IPS-15b (cell line): ENCODE measurements around the gene SALL1.
A peak's percentile ranks its signal among the peaks of the same experiment; 100 is the strongest.

Source experiments
- H3K27me3 ChIP-seq: one replicate; pipeline ENCODE4 v1.6.1; 2013; ENCODE audit warnings: low read length; ENCODE audit not compliant: control insufficient read depth, insufficient read depth
- H3K36me3 ChIP-seq: one replicate; pipeline ENCODE4 v1.6.1; 2013; ENCODE audit warnings: low read length; ENCODE audit not compliant: control insufficient read depth, insufficient read depth
- H3K4me1 ChIP-seq: one replicate; pipeline ENCODE4 v1.6.1; 2013; ENCODE audit warnings: mild to moderate bottlenecking, low read length; ENCODE audit not compliant: control insufficient read depth, insufficient read depth
- H3K4me3 ChIP-seq: one replicate; pipeline ENCODE4 v1.5.1; 2013; ENCODE audit warnings: low read depth, low read length
- H3K9ac ChIP-seq: one replicate; pipeline ENCODE4 v1.6.1; 2013; ENCODE audit warnings: low read depth, mild to moderate bottlenecking, low read length
- H3K9me3 ChIP-seq: one replicate; pipeline ENCODE4 v1.6.1; 2013; ENCODE audit warnings: mild to moderate bottlenecking, low read length; ENCODE audit not compliant: control insufficient read depth, insufficient read depth

The SALL1 gene

DNA sequence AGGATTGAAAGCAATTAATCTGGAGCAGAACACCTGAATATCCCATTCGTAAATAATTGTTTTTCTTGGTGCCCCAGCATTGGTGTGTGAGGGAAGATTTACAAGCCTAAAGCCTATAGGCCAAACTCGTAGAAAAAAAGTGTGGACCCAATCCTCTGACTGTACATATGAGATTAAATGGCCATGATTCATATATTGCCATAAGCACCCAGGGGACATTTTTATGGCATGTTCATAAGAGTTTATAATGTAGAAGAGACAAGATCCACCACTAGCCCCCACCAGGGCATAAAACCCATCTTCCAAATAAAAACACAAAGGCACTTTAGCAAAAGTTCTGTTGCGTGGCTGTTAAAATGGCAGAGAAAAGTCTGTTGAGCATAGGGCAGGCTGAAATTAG is 15.5 kb upstream of the SALL1 start:
- Histone ChIP-seq H3K4me3 (no peak overlapping the region), H3K9ac (no peak overlapping the region), H3K4me1 (no peaks in the 10 kb centered on the region), H3K9me3 (peaks cover 4% of the 10 kb centered on the region), H3K27me3 (no peaks in the 10 kb centered on the region), H3K36me3 (no peaks in the 10 kb centered on the region)

DNA sequence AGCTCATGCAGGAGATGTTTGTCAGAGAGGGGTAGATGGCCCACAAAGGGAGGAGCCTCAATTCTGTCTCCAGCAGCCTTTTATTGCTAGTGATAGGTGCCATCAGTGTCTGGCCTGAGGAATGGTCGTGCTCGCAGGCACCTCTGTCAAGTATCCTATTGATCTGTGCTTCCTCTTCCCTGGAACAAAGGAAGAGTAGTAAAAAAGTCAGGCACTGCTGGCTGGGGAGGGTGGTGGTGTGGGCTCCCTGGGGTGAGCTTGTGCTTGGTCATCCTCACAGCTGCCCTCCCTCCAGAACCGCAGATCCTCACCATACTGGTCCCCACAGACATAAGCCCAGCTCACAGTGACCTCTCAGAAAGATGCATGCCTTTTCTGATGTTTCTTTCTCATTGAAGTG is 15.0 kb upstream of the SALL1 start:
- Histone ChIP-seq H3K27me3 (no peaks in the 10 kb centered on the region), H3K9me3 (peaks cover 2% of the 10 kb centered on the region), H3K4me3 (no peak overlapping the region), H3K9ac (no peak overlapping the region), H3K4me1 (no peaks in the 10 kb centered on the region), H3K36me3 (no peaks in the 10 kb centered on the region)

DNA sequence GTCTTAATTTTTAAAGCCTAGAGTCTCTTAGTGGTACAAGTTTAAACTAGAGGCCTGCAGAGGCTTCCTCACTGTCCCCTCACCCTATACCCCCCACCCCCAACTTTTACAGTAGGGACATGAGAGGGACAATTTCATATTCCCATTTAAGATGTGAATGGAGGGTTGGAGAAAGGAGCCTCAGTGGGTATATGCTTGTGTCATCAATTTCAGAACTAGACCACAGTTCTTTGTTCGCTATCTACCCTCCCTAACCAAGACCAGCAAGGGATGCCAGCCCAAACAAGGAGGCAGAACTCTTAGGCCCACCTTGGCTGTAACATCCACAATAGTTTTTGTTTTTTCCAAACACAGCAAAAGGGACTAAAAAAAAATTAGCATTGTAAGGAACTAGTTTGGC is 14.0 kb upstream of the SALL1 start:
- Histone ChIP-seq H3K4me3 (no peak overlapping the region), H3K9ac (no peak overlapping the region), H3K9me3 (no peaks in the 10 kb centered on the region), H3K4me1 (no peaks in the 10 kb centered on the region), H3K27me3 (no peaks in the 10 kb centered on the region), H3K36me3 (no peaks in the 10 kb centered on the region)

DNA sequence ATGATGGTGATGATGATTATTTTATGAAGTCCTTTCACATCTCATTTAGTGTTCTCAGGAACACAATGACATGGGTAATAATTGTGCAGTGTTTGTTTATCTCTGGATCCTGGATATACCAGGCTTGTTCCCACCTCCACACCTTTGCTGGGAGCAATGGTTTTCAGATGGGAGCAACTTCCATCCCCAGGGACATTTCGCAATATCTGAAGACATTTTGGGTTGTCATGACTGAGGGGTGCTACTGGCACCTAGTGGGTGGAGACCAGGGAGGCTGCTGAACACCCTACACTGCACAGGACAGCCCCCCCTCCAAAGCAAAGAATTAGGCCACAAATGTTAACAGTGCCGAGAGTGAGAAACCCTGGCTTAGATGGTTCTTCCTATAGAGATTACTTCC is 13.5 kb upstream of the SALL1 start:
- no peak overlapping the region for H3K4me3 ChIP-seq
- H3K4me1 ChIP-seq: peaks cover 4% of the 10 kb centered on the region
- no peaks in the 10 kb centered on the region for H3K27me3 ChIP-seq
- H3K9ac ChIP-seq: no peak overlapping the region
- no peaks in the 10 kb centered on the region for H3K36me3 ChIP-seq
- no peaks in the 10 kb centered on the region for H3K9me3 ChIP-seq

DNA sequence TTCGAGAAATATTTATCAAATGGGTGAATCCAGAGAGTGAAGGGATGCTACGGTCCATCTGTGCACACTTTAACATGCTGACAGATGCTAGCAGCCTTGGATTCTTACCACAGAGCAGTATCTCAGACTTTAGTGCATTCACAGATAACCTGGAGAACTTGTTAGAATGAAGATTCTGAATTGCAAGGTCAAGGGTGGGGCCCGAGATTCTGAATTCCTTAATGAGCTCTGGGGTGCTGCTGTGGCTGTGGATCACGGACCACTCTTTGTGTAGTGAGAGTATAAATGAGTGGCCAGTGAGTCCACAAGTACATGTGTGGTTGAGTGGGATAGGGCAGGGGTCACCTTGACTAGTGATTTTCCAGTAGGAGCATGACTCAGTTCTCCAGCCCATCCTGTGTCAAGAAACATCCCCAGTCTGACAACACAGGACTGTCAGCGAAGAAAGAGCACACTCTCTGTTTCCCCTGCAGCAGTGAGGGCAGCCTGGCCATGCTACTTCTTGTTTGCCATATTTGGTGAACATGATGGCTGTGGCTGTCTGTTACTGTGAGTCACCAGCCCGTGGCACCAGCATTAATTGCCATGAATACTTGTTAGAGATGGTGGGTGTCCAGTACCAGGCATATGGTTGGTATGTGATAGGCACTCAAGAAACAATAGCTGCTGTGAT is 13.0 kb upstream of the SALL1 start:
- Histone ChIP-seq H3K9me3 (no peaks in the 10 kb centered on the region), H3K36me3 (no peaks in the 10 kb centered on the region), H3K27me3 (peaks cover under 1% of the 10 kb centered on the region), H3K9ac (no peak overlapping the region), H3K4me1 (peaks cover 6% of the 10 kb centered on the region), H3K4me3 (no peak overlapping the region)

DNA sequence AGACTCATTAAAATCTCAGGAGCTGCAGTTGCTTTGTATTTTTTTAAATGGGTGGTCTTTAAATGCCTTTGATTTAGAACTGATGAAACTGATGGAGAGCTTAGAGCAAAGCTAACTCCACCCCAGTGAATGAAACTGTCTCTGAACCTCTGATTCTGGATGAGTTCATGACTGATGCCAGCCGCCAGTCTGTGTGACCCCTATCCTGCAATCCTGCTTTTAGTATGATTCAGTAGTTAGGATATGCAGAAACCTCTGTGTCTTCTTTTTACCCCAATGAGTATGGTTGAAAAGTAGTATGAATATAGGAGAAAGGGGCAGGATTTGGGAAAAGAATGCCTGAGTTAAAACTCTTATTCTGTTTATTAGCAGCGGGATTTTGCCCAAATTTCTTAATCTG is 12.3 kb upstream of the SALL1 start:
- Histone ChIP-seq H3K4me1 (peaks cover 6% of the 10 kb centered on the region), H3K4me3 (no peak overlapping the region), H3K27me3 (peaks cover 4% of the 10 kb centered on the region), H3K9ac (no peak overlapping the region), H3K36me3 (no peaks in the 10 kb centered on the region), H3K9me3 (no peaks in the 10 kb centered on the region)

DNA sequence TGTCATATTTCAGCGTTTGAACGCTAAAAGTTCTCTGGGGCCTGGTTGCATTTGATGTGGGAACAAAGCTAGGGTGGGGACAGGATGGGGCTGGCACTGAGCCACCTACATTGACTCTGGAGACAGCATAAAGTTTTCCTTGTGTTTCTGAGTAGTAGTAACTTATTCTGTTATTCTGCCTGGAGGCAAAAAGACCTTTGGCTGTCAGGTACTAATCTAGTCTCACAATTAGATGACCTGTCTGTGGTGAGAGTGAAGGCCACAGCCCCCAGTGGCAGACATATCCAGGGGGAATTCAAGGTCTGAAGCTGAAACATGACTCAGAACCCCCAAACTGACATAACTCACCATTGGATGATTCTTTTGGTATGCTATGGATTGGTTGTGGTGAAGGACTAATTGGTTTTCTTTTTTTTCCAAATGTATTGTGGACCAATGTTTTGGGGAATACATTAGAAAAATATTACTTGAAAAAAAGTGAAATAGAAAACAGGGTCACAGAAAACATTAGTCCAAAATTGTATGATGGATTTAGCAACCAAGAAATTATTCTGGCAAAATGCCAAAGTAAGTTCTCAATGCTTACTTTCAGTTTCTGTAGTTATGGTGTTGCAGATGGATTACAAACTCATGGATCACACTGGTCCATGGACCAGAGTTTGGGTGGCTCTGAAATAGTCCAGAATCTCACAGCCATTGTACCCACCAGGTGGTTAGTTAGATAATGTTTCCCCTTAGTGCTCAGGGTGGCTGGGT is 10.5 kb upstream of the SALL1 start:
- Histone ChIP-seq H3K4me1 (peaks cover 16% of the 10 kb centered on the region), H3K9ac (no peak overlapping the region), H3K36me3 (no peaks in the 10 kb centered on the region), H3K4me3 (no peak overlapping the region), H3K27me3 (peaks cover 20% of the 10 kb centered on the region), H3K9me3 (no peaks in the 10 kb centered on the region)

DNA sequence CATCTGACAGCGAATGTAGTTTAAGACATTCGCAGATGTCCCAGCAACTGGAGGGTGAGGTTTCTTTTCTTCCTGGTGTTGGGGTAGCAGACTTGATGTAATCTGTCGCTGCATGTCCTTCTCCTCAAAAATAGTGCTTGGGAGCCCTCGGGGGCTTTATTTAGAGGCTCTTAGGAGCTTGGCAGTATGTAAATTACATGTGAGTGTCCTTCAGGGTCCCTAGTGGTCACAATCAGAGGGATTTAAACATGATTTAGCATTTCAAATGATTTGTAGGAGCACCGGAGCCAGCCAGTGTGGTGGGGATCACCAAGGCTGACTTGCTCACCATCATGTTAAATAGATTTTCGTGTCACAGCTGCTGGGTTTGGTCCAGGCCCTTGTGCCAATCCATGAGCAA is 8.8 kb upstream of the SALL1 start:
- Histone ChIP-seq H3K27me3 (peaks cover 26% of the 10 kb centered on the region), H3K9me3 (no peaks in the 10 kb centered on the region), H3K9ac (no peak overlapping the region), H3K4me1 (peaks cover 21% of the 10 kb centered on the region), H3K4me3 (no peak overlapping the region), H3K36me3 (no peaks in the 10 kb centered on the region)

DNA sequence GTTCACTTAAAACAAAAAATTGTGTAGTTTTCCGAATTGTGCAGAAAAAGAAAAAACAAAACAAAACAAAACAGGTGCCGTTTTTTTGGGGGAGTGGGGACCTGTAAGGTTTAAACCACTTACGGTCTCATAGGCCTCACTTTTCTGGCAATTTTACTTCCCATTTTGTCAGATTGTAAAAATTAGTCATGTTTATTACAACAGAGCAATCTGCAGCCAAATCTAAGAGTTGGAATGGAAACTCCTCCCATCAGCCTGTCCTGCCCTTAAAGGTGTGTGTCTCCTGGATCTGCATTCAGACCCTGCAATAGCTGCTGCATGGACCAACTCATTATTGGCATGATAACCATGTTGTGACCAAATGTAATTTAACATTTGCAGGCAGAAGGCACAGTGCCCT is 8.2 kb upstream of the SALL1 start:
- Histone ChIP-seq H3K27me3 (peaks cover 26% of the 10 kb centered on the region), H3K9ac (no peak overlapping the region), H3K9me3 (no peaks in the 10 kb centered on the region), H3K36me3 (no peaks in the 10 kb centered on the region), H3K4me3 (no peak overlapping the region), H3K4me1 (peaks cover 21% of the 10 kb centered on the region)

DNA sequence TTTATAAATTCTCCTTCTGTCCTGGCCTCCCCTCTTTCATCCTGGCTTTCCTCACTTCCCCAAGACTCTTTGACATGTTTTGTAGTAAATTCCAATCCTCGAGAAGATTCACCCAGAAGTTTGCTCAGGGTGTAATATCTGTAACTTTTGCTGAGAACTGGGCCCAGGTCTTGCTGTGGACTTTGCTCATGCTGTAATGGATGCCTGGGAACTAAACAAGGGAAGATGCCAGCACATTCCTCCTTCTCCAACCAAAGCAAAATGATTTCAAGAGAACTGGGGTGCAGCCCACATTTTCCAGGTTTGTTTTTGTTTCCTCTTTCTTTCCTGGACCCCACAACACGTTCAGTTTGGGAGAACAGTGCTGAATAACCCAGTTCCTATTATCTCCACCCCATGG is 6.6 kb upstream of the SALL1 start:
- H3K27me3 ChIP-seq: peaks cover 32% of the 10 kb centered on the region
- no peak overlapping the region for H3K9ac ChIP-seq
- peak overlapping the region; percentile 0 for H3K4me3 ChIP-seq
- H3K9me3 ChIP-seq: no peaks in the 10 kb centered on the region
- H3K4me1 ChIP-seq: peaks cover 21% of the 10 kb centered on the region
- no peaks in the 10 kb centered on the region for H3K36me3 ChIP-seq

DNA sequence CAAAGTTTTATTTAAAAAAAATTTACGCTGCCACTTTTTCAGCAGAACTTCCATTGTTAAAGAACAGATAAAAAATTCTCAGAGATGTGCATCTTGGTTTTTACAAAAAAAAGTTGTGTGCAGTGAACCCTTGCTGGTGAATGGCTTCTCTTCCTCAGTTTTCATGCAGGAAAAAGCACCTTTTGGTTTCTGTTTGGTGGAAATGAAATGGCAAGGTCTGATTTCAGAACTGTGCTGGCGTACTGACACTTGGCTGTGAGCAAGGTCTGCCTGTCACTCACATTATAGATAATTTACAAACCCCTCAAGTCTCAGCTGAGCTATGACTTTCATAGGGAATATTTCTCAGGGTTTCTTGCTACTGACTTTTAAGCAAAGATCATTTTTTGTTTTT is 5.7 kb upstream of the SALL1 start:
- Histone ChIP-seq H3K27me3 (peaks cover 32% of the 10 kb centered on the region), H3K36me3 (no peaks in the 10 kb centered on the region), H3K4me1 (peaks cover 21% of the 10 kb centered on the region), H3K9me3 (no peaks in the 10 kb centered on the region), H3K9ac (no peak overlapping the region), H3K4me3 (peak overlapping the region; percentile 68)
